ENCODE results near the gene GLUL.
"Not testable (repeated sequence)": the region's sequence is repeated elsewhere in the genome, so short reads cannot be mapped to it uniquely, and the experiment has no call there.

Gene GLUL

DNA sequence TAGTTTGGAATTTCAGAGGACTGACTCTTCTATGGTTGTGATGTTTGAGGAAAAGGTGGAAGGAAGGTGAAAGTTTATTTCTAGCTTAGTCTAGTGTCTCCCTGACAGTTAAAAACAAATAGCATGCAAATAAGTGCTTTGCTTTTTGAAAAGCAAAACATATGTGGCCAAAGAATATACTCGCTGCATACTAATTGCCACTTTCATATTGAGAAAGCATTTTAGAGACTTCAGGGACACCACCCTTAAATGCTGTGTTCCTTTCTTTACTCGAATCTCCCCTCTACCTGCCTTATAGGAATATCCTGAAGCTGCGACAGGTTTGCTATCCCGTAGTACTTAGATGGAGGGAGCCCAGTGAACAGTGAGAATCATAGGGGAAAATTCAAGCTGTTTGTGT, 23.2 kb downstream of the GLUL start:
- DNase-seq (ENCODE audit: low spot score) = no peak

DNA sequence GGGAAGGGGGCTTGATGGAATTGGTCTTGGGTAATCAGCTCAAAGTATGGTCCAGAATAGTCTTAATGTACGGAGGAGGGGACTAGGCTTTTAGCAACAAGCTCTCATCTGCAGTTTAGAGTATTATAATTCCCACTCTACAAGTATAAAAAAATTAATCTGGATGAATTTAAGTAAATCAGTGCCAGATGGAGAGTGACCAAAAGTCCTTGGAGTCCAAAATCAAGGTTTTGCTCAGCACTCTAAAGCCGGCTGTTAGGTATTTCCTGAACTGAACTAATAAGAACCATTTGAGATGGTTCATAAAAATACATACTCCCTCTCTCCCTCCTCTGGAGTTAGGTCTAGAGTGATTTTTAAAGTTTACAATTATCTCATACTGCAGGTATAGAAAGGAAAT, 23.7 kb downstream of the GLUL start:
- DNase-seq (ENCODE audit: low spot score) = no peak

DNA sequence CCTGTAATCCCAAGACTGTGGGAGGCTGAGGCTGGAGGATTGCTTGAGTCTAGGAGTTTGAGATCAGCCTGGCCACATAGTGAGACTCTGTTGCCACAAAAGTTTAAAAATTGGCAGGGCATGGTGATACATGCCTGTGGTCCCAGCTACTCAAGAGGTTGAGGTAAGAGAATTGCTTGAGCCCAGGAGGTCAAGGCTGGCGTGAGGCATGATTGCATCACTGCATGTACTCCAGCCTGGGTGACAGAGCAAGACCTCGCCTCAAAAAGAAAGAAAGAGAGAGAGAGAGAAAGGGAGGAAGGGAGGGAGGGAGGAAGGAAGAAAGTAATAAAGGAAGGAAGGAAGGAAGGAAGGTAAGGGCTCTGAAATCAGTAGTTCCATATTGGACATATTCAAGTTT, 25.0 kb downstream of the GLUL start:
- DNase-seq (ENCODE audit: low spot score) = no peak

DNA sequence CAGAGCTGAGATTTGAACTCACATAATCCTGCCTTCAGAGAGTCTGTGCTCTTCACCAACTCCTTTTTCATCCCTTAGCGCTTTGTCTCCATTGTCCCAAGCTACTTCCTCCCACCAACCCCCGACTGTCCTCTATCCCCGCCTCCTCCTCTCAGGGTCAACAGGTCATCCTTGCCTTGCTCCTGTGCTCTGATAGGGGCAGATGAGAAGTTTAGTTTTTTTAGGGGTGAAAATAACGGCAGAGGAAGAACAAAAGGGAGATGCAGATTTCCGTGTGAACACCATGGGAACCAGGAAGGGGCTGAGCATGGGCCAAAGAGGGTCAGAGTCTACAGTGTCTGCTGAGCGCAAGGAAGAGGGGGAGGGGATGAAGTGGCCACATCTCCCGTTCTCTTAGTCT, 31.9 kb downstream of the GLUL start:
- DNase-seq (ENCODE audit: low spot score) = no peak

DNA sequence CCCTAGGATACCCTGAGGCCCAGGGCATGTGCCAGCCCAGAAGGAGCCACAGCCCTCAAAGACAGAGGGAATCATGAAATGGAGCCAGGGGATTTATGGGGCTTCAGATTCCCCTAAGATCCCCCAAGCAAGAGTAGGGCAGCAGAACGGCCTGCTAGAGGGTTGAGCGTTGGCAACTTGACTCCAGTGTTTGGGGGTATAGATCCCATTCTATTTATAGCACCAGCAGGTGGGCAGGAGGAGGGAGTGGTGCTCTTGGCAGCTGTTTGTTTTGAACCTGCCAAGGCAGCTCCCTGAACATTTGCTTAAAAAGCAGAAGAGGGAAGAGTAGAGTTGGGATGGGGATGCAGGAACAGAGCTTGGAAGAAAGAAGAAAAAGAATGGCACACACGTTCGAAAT, 33.7 kb downstream of the GLUL start:
- no peak for DNase-seq (ENCODE audit: low spot score)

DNA sequence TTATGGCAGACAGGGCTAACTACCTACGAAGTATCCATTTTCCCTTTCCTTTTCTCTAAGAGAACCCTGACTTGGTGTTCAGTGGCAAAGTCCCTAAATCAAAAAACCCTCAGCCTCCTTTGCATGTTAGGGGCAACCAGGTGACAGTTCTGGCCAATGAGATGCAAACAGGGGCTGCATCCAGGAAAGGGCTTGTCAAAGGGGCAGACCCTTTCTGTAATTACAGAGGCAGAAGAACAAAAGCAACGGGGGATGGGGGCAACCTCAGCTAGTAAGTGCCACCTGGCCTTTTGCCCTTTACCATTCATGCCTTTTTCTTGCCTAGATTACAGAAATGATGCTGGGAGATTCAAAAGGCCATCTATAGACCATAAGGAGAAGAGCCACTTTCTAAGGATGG, 34.4 kb downstream of the GLUL start:
- DNase-seq (ENCODE audit: low spot score) = no peak

DNA sequence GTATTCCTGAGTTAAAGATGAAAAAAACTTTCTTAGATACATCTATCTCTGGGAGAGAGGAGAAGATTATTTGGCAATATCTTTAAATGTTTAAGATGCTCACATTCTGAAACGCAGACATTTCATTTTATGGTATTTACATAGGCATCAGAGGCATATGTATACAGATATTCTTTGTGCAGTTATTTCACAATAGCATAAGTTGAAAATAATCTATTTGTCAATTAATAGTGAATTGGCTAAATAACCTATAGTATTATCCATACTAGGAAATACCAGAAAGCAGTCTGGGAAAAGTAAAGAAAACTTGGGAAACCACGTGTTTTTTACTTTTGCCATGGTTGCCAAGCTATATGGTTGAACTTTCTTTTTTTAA, 35.9 kb downstream of the GLUL start:
- DNase-seq (ENCODE audit: low spot score) = no peak

DNA sequence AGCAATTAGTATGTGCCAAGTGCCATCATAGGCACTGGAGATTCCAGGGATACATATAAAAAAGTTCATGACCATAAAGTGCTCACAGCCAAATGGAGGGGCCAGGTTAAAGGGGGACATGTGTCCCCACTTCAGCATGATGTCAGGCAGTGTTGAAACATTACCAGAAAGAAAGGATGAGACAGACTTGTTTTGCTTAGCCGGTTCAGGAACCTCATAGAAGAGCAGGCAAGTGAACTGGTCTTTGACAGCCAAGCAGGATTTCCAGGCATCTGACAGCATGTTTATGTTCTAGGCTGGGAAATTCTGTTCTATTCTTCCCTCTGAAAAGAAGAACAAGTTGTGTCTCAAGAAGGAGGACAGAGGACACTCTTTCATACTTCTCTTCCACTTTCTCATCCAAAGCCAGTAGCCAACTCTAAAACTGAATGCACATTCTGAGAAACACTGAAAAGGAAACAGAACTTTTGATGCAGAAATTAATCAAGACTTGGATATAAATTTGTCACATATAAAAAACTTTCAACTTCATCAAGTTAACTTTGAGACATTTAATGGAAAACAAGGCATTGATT, 39.7 kb downstream of the GLUL start:
- no peak for DNase-seq (ENCODE audit: low spot score)

DNA sequence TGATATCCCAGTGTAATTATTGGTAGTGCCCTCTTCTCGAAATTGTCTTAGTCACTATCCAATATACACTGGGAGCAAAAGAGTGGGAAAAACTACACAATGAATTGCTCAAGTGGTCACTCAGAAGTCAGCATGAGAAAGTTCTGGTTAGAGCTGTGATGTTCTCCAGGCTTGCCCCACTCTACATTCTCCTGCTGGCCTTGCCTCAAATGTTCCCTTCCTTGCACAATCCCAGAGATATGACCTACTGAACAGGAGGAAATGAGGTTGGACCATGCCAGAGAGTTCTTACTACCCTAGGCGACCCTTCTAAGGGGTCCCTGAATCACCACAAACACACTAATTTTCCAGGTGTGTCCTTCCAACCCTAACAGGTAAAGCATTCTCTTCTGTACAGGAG, 40.8 kb downstream of the GLUL start:
- no peak for DNase-seq (ENCODE audit: low spot score)

DNA sequence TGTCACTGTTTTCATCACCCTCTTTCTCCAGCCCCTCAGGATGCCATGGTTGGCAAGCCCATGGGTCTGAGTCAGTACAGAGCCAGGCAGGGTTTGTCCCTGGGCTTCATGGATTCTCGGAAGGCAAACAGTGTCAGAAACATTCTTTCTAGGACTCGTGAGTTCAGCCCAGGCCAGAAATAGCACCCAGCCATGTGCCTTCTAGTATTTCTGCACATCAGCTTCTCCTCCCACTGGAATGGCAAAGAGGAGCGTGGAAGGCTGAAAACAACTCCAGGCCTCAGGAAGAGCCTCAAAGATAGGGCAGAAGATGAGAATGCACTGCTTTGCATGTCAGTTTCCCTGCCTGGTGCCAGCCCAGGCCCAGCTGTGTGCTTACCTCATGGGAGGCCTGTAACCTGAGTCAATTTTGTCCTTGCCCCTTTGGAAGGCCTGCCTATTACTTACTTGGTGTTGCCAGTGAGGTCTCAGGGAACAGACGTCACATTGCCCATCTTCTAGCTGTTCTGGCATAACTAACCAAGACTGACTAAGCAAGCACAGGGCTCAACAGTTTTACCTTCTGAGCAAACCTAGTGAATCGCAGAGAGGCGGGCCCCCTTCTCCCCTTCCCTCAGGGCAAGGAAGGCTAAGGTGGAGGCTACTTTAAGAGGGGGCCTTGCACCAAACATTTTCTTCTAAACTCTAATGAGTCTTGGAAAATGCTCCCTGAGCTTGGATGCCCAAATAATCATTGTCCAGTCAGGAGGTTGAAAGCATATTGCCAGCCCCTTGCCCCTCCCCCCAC, 42.4 kb downstream of the GLUL start:
- DNase-seq (ENCODE audit: low spot score) = peak; percentile 25

DNA sequence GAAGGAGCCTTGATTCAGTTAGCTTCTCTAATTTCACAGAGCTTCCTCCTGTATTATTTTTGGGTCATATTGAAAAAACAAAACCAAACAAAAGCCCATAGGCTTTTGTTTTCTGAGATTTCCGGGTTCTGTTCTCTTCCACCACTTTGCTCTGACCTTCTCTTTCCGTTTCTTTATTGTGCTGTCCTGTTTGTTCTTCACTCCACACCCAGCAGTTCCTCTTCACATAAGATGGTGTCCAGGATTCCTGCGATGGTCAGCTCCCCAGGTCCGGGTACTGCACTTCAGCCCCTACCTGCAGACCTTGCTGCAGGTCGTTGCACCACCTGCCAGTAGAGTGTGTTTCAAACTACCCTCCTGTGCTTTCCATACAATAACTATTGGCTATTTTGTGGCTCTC, 44.6 kb downstream of the GLUL start:
- no peak for DNase-seq (ENCODE audit: low spot score)

DNA sequence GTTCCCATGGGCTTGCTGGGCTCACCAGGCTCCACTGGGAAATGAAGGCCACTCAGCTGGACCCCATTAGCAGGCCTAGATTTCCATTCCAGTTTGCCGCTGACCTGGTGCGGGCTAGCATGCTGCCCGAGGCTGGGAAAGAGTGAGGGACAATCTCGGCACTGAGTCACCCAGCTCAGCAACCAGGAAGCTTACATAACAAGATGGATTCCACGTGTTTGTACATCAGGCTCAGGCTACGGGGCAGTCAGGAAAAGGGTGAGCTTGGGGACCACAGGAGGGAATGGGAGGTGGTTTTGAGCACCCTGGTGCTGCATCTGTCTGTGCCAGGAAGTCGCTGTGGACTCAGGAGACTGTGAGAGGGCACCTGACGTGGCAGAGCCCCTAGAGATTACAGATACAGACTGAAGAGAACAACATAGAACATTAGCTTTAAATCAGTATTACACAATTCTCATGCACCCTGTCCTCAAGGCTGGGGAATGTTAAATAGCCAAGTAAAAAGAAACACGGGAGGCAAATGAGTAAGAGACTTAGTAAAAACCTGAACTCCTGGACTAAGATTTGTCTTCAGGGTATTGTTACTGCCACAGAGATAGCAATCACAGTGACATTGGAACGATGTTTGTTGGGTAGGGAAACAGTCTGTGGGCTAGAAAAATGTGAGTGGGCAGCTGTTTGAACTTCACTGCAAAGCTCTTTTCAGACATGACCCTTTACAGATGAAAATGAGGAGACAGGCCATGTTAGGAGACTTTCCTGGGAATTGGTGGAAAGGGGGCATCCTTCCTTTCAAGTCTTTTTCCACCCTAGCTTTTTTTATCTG, 51.1 kb downstream of the GLUL start:
- no peak for DNase-seq (ENCODE audit: low spot score)

DNA sequence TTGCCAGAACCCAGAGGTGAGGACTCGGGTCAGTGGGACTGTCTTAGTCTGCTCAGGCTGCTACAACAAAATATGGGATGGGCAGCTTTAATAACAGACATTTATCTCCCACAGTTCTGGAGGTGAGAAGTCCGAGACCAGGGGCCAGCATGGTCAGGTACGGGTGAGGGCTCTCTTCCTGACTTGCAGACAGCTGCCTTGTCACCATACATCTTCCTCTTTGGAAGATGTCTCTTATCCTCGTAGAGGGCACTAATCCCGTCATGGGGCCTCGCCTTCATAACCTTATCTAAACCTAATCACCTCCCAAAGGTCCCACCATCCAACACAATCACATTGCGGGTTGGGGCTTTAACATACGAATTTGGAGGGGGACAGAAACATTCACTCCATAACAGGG, 51.9 kb downstream of the GLUL start:
- no peak for DNase-seq (ENCODE audit: low spot score)

DNA sequence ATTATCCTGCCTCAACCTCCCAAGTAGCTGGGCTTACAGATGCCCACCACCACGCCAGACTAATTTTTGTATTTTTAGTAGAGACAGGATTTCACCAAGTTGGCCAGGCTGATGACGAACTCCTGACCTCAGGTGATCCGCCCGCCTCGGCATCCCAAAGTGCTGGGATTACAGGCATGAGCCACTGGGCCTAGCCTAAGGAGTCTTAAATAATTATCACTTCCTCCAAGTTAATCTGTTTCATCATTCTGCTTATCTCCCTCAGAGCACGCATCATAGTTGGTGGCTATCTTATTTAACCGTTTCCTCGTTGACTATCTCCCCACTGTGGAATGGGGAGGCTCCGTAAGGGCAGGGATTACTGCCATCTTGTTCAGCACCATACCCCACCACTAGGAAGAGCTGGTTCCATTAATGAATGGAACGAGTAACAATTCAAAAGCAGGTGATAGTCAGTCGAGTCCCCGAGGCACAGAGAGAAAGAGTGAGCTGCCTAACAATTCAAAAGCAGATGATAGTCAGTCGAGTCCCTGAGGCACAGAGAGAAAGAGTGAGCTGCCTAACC, 52.7 kb downstream of the GLUL start:
- DNase-seq (ENCODE audit: low spot score) = no peak

DNA sequence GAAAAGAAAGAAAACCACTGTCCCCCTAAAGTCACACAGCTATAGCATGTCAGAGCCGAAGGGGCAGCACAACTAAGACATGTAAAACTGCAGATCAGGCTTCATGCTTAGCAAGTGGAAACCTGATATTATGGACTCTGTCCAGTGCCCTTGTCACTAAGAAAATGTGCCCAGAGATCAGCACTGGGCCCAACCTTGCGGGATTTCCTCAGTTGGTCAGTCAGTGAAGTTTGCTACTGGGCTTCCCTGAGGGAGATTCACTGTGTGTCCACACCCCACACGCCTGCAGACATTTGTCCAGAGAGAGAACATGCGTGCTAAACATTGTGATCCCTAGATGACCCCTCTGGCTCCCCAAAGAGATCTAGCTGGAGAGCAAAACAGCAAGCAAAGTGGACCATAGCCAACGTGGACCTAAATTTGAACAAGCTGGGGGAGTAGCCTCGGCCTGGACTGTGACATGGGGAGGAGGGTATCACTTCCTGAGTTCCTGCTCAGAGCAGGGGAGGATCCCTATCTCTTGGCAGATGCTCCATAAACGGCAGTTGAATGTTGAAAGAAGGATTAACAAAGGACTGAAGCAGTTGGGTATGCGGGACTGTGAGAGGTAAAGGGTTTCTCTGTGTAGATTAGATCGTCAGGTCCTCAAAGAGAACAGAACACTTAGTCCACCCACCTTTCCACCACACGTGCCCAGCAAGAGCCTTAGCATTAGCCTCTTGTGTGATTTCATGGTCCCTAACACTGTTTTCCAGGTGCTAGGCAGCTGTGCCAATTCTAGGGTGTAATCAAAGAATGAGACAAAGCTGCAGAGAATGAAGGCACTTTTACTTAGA, 53.6 kb downstream of the GLUL start:
- no peak for DNase-seq (ENCODE audit: low spot score)

DNA sequence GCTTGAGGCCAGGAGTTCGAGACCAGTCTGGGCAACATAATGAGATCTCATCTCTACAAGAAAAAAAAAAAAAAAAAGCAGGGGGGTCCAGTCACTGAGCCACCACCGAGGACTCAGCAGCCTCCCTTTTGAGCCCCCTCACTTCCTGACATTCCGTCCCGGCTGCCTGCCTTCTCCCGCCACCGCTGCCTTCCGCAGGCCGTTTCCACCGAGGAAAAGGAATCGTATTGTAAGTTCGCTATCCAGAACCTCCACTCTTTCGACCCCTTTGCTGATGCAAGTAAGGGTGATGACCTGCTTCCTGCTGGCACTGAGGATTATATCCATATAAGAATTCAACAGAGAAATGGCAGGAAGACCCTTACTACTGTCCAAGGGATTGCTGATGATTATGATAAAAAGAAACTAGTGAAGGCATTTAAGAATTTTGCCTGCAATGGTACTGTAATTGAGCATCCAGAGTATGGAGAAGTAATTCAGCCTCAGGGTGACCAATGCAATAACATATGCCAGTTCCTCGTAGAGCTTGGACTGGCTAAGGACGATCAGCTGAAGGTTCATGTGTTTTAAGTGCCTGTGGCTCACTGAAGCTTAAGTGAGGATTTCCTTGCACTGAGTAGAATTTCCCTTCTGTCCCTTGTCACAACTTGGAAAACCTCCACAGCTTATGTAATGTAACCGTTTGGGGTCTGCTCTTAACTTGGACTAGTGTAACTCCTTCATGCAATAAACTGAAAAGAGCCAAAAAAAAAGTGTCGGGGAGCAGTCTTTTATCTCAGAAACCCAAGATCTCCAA, 55.6 kb downstream of the GLUL start:
- DNase-seq (ENCODE audit: low spot score) = no peak

DNA sequence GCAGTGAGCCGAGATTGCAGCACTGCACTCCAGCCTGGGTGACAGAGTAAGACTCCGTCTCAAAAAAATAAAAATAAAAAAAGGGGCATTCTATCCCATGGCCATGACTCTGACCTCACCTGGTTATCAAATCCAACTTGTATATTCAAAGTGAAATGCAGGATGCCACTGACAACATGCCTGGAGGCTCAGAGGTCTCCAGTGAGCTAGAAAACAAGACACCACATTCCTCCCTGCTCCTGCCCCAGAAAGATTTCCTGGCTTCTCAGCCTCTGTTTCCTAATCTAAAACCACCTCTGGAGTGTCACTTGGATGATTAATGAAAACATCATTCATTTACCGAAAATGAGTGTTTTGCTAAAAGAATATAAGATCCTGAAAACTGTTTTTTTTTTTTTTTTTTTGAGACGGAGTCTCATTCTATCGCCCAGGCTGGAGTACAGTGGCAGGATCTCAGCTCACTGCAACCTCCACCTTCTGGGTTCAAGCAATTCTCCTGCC, 58.5 kb downstream of the GLUL start:
- DNase-seq (ENCODE audit: low spot score) = not testable (repeated sequence)

DNA sequence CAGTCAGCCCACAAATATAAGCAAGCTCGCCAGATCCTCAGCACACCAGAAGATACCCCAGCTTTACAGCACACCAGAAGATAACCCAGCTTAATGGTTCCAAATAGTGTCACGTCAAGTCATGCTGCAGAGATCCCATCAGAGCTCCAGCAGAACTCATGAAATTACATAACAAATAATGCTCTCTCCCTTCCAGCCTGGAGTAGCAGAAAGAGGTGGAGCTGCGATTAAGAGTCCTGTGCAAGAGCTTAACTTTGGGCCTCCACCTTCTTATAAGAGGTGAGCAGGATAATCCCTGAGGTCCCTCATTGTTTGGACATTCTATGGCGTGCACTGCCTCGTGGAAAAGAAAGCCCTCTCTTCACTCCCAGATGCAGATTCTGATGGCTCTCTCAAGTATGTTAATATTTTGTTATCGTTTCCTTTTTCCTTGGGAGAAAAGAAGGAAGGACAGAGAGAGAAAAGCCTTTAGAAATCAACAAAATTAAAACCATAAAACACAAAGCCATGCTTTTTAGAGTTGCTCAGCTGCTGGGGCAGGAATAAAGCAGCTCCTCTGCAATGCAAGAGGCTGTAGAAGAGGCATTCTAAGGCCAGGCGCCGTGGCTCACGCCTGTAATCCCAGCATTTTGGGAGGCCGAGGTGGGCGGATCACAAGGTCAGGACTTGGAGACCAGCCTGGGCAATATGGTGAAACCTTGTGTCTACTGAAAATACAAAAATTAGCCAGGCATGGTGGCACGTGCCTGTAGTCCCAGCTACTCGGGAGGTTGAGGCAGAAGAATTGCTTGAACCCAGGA, 59.1 kb downstream of the GLUL start:
- DNase-seq (ENCODE audit: low spot score) = no peak

All from AG08396 (cell line).